ENCODE measurements around the gene RBM12.
A peak's percentile ranks its signal among the peaks of the same experiment; 100 is the strongest.
"Not testable (repeated sequence)": the region's sequence is repeated elsewhere in the genome, so short reads cannot be mapped to it uniquely, and the experiment has no call there.

The RBM12 gene, protein sequence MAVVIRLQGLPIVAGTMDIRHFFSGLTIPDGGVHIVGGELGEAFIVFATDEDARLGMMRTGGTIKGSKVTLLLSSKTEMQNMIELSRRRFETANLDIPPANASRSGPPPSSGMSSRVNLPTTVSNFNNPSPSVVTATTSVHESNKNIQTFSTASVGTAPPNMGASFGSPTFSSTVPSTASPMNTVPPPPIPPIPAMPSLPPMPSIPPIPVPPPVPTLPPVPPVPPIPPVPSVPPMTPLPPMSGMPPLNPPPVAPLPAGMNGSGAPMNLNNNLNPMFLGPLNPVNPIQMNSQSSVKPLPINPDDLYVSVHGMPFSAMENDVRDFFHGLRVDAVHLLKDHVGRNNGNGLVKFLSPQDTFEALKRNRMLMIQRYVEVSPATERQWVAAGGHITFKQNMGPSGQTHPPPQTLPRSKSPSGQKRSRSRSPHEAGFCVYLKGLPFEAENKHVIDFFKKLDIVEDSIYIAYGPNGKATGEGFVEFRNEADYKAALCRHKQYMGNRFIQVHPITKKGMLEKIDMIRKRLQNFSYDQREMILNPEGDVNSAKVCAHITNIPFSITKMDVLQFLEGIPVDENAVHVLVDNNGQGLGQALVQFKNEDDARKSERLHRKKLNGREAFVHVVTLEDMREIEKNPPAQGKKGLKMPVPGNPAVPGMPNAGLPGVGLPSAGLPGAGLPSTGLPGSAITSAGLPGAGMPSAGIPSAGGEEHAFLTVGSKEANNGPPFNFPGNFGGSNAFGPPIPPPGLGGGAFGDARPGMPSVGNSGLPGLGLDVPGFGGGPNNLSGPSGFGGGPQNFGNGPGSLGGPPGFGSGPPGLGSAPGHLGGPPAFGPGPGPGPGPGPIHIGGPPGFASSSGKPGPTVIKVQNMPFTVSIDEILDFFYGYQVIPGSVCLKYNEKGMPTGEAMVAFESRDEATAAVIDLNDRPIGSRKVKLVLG

DNA sequence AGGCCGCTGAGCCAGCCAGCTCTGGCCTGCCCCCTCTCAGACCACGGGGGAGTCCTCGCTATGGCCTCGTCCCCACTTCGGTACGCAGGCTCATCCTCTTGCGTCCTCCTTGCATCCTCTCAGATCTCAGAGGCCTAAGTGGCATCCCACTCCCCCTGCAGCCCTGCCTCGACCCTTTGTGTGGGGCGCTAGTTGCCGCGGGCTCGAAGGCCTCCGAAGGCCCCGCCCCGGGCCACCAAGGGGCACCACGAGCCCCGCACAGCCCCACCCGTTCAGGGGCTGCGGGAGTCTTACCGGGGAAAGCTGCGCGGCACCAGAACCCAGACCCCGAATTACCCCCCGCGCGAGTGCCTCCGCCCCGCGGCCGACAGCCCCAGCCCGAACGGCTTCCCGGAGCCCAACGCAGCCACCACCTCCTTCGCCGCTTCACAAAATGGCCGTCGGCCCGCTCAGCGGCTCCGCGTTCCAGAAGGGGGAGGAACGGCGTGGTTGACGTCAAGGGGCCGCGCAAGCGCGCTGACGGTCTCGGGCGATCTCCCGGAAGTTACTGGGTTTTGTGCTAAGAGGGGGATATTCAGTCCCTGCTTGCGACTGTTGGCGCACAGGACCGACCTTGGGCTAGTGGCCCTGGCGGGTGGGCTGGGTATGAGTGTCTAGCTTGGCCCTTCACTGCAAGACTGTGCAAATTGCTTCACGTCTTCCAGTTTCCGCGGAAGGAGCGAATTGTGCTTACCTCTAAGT lies at the start of gene RBM12, which contains the start of gene CPNE1:
Gene RBM12, minus strand, starts transcription at position 435 of the 741 bp plus-strand sequence. CDS start 9,578 bp downstream, outside the sequence.
Gene CPNE1, minus strand, starts transcription at position 435 of the 741 bp plus-strand sequence. CDS start 31,977 bp downstream, outside the sequence.
- DNase-seq (ENCODE audit: low spot score in 2 of 2) (peak; percentile 90 to 97), ATAC-seq (peak; percentile 89)
- Mint-ChIP-seq H3K36me3 (peaks cover 48% of the 10 kb centered on the region), H3K9me3 (no peaks in the 10 kb centered on the region), H3K27ac (peak within 1 kb of the TSS; percentile 99), H3K4me1 (peaks cover 52% of the 10 kb centered on the region), H3K4me3 (peak within 1 kb of the TSS; percentile 95)

DNA sequence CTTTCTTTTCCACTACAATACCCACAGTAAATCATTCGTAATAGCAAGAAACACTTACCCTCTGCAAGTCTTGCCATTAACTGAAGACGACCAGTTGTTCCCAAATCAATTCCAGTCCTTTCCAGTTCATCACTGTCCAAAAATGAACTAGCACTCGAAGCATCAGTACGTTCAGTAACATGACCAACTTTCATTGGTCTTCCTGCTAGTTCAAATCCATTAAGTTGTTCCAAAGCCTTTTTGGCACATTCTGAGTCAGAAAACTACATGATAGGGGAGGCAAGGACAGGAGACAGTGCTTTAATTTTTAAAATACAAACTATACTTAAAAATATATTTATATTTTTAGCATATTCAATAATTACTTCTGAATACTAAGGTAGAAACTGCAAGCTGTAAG lies 49.4 kb upstream of the RBM12 start:
- ATAC-seq (no peak), DNase-seq (ENCODE audit: low spot score in 2 of 2) (no peak)
- H3K4me3 Mint-ChIP-seq = no peak overlapping the region
- H3K4me1 Mint-ChIP-seq = peaks cover 52% of the 10 kb centered on the region
- peaks cover 100% of the 10 kb centered on the region for H3K36me3 Mint-ChIP-seq
- H3K9me3 Mint-ChIP-seq = no peaks in the 10 kb centered on the region
- peak overlapping the region; percentile 32 for H3K27ac Mint-ChIP-seq

DNA sequence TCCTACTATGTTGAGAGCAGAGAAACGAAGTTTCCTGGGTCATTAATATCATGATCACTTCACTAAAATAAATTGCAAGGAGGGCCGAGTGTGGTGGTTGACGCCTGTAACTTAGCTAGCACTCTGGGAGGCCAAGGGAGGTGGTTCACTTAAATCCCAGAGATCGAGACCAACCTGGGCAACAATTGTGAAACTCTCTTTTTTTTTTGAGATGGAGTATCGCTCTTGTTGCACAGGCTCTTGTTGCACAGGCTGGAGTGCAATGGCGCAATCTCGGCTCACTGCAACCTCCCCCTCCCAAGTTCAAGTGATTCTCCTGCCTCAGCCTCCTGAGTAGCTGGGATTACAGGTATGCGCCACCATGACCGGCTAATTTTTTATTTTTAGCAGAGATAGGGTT lies 48.4 kb upstream of the RBM12 start:
- not testable (repeated sequence) for ATAC-seq; H3K27ac Mint-ChIP-seq; H3K9me3 Mint-ChIP-seq; H3K4me3 Mint-ChIP-seq; DNase-seq (ENCODE audit: low spot score in 2 of 2)
- Mint-ChIP-seq H3K36me3 (peaks cover 100% of the 10 kb centered on the region), H3K4me1 (peaks cover 48% of the 10 kb centered on the region)

DNA sequence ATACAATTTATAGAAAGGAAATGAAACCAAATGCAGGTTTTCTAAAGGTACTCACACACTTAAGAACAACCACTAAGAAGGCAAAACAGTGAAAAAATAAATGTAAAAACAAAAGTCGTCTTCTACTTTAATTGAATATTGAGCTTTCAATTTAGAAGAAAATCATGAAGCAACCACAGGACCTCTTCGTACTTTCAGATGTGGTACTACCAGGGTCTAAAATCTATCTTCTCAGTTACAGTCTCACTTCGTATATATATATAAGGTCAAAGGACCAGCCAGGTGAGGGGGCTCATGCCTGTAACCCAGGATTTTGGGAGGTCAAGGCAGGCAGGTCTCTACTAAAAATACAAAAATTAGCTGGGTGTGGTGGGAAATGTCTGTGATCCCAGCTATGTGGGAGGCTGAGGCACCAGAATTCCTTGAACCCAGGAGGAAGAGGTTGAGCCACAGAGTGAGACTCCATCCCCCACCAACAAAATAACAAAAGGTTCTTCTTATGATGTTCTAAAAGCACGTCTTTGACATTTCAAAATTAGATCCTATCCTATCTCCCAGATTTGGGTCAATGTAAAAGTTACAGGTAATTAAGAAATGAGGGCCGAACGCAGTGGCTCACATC lies 47.0 kb upstream of the RBM12 start:
- peak; percentile 89 for ATAC-seq
- Mint-ChIP-seq H3K4me1 (peaks cover 45% of the 10 kb centered on the region), H3K36me3 (peaks cover 100% of the 10 kb centered on the region)

DNA sequence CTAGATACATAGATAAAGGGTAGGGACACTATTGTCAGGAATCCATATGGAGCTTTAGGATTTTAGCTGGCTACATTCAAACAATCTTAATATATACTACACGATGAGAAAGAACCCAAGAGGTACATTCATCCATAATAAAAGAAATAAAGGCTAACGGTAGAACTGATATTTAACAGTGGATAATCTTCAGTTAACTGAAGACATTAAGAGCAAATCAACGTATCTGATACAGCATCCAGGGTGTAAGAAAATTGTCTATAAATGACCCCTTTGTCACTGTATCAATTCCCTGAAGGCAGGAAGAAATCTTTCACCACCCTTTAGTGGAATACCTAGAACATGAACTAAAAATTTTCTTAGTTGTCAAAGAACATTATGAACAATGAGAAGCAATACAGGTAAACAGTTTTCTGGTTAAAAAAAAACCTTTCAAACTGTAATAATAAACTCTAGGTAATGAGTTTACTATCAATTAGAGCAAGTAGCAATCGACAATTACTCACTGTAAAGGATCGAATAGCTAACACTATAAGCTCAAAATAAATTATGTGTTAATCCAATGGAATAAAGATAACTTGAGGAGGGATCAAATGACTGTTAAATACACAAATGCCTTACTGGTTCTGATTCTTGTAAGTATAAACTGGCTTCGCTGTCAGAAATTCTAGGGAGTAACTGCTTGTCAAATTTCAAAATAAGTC lies 46.3 kb upstream of the RBM12 start:
- Mint-ChIP-seq H3K9me3 (no peaks in the 10 kb centered on the region), H3K4me3 (peak overlapping the region; percentile 55), H3K27ac (peak overlapping the region; percentile 83), H3K4me1 (peaks cover 45% of the 10 kb centered on the region), H3K36me3 (peaks cover 100% of the 10 kb centered on the region)
- no peak for DNase-seq (ENCODE audit: low spot score in 2 of 2)
- ATAC-seq = no peak

More for the DNA sequence above, 47.0 kb upstream of the RBM12 start:
- peak in 1 of 2 donors; percentile 54 for DNase-seq (ENCODE audit: low spot score in 2 of 2)
- Mint-ChIP-seq H3K9me3 (no peaks in the 10 kb centered on the region), H3K4me3 (peak overlapping the region; percentile 55), H3K27ac (peak overlapping the region; percentile 83)

DNA sequence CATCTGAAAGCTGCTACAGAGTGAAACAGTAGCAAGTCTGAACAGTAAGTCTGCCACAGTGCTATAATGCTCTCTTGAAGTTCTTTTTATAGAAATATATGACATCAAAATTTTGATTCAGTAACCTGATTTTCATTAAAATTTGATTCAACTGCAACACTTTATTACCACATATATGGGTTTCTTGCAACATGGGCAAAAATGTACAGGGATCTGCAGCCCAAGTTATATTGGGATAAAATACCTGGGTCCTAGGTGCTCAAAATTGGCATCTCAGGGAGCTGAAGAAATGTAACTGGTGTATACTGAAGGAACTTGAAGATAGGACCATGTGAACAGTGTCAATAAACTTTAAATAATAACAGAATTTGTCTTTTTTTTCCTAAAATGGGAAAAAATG lies 45.3 kb upstream of the RBM12 start:
- Mint-ChIP-seq H3K36me3 (peaks cover 100% of the 10 kb centered on the region), H3K4me1 (peaks cover 45% of the 10 kb centered on the region)

DNA sequence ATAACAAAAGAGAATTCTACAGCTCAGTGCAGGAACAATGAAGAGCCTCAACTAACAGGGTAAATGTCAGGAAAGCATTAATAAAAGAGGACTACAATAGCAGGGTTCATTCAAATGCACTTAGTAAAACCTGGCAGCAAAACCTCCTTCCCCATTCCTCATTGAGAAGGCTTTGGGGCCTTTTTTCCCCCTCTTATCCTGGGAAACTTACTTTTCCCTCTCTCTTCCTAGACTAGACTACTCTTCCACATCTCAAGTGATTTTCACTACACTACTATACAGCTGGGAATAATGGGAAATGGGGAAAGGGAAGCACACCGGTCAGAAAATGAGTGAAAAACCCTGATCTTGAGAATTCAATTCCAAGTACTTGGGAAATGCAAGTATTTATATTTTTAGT lies 44.6 kb upstream of the RBM12 start:
- Mint-ChIP-seq H3K4me1 (peaks cover 41% of the 10 kb centered on the region), H3K4me3 (no peak overlapping the region)

More for the DNA sequence above, 45.3 kb upstream of the RBM12 start:
- no peak overlapping the region for H3K4me3 Mint-ChIP-seq
- DNase-seq (ENCODE audit: low spot score in 2 of 2) (no peak), ATAC-seq (no peak)
- no peaks in the 10 kb centered on the region for H3K9me3 Mint-ChIP-seq
- no peak overlapping the region for H3K27ac Mint-ChIP-seq

DNA sequence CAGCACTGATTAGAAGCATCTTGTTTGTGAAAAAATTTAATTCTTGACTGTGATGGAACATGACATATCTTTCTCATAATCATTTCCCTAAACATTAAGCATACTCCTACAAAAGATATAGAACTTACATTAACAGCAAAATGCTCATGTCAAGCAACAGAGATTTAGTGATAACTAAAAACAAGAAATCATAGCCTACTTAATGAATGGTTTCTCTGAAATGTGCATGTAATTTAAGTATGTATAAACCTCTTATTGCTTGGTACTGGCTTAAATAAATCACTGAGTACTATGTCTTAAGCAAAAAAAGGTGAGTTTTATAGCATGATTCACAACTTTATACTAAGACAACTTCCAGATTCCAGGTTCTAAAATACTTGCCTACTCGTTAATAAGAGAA lies 43.8 kb upstream of the RBM12 start:
- DNase-seq (ENCODE audit: low spot score in 2 of 2) (no peak), ATAC-seq (no peak)
- Mint-ChIP-seq H3K9me3 (no peaks in the 10 kb centered on the region), H3K4me1 (peaks cover 36% of the 10 kb centered on the region), H3K27ac (no peak overlapping the region), H3K36me3 (peaks cover 100% of the 10 kb centered on the region), H3K4me3 (no peak overlapping the region)

More for the DNA sequence above, 44.6 kb upstream of the RBM12 start:
- peaks cover 100% of the 10 kb centered on the region for H3K36me3 Mint-ChIP-seq
- DNase-seq (ENCODE audit: low spot score in 2 of 2) (peak in 1 of 2 donors; percentile 17), ATAC-seq (no peak)
- no peaks in the 10 kb centered on the region for H3K9me3 Mint-ChIP-seq
- H3K27ac Mint-ChIP-seq = no peak overlapping the region

DNA sequence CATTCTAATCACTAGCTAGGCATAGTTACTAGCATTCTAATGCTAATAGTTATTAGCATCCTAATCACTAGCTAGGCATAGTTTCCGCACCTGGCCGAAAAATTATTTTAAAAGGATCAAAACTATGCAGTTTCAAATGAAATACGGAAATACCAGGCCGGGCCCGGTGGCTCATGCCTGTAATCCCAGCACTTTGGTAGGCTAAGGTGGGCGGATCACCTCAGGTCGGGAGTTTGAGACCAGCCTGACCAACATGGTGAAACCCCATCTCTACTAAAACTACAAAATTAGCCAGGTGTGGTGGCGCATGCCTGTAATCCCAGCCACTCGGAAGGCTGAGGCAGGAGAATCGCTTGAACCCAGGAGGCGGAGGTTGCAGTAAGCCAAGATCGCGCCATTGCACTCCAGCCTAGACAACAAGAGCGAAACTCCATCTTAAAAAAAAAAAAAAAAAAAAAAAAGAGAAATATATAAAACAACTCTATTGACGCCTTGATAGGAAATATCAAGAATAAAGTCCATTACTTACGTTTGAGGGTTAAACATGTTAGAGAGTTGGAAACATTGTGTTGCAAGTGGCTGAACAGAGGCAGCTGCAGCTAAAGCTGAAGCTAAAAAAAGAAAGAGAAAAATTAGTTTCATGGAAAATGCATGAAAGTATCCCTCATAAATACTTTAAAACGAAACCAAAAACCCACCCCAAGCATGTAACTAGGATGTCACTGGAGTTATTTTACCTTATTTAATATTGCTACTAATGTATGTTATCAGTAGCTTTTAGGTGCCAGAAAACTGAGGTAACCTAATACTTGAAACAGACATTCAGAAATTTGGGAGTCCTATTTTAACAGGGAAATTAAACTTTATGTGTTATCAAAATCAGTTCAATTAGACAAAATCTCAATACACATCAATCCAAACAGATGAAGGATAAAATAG lies 42.2 kb upstream of the RBM12 start:
- H3K27ac Mint-ChIP-seq, ATAC-seq, H3K4me3 Mint-ChIP-seq, H3K9me3 Mint-ChIP-seq: not testable (repeated sequence)
- H3K36me3 Mint-ChIP-seq = peaks cover 100% of the 10 kb centered on the region
- H3K4me1 Mint-ChIP-seq = peaks cover 22% of the 10 kb centered on the region
- peak in 1 of 2 donors; percentile 33 for DNase-seq (ENCODE audit: low spot score in 2 of 2)

DNA sequence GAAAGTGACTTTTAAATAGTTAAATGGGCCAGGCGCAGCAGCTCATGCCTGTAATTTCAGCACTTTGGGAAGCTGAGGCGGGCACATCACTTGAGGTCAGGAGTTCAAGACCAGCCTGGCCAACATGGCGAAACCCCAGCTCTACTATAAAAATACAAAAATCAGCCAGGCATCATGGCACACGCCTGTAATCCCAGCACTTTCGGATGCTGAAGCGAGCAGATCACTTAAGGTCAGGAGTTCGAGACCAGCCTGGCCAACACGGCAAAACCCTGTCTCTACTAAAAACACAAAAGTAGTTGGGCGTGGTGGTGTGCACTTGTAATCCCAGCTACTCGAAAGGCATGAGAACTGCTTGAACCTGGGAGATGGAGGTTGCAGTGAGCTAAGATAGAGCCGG lies 41.2 kb upstream of the RBM12 start:
- H3K9me3 Mint-ChIP-seq, H3K27ac Mint-ChIP-seq, H3K4me3 Mint-ChIP-seq, ATAC-seq: not testable (repeated sequence)
- Mint-ChIP-seq H3K4me1 (peaks cover 14% of the 10 kb centered on the region), H3K36me3 (peaks cover 100% of the 10 kb centered on the region)
- peak in 1 of 2 donors; percentile 37 for DNase-seq (ENCODE audit: low spot score in 2 of 2)

DNA sequence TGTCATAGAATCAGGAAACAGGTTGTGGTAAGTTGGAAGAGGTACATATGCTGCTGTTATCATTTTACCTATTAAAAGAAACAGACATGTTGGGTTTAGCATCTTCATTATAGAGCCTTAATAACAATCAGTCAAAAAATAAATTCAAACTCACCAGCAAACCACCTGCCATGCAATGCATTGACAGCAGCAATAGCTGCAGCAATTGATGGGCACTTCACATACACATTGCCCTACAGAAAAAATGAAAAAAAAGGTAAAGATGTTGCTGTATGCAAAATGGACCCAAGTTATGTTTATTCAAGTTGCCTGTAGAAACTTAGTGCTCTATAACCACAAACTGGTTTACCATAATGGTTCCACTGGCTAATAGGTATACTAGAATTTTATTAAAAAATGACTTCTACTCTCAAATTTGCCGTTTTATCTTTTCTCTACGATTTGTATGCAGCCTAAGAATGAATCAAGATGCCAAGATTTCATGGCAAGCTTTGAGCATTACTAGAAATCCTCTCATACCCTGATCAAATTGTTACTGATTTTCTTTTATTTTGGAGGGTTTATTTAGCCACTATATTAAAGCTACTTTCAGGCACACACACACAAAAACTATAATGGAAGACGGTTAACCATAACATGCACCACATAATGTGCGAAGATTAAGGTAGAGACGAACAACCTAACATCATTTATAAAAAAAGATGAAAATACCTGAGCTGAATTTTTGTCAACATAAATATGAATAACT lies 40.0 kb upstream of the RBM12 start:
- no peak for ATAC-seq
- Mint-ChIP-seq H3K9me3 (no peaks in the 10 kb centered on the region), H3K27ac (peak overlapping the region; percentile 68), H3K36me3 (peaks cover 100% of the 10 kb centered on the region), H3K4me1 (peaks cover 18% of the 10 kb centered on the region), H3K4me3 (no peak overlapping the region)
- DNase-seq (ENCODE audit: low spot score in 2 of 2) = no peak

DNA sequence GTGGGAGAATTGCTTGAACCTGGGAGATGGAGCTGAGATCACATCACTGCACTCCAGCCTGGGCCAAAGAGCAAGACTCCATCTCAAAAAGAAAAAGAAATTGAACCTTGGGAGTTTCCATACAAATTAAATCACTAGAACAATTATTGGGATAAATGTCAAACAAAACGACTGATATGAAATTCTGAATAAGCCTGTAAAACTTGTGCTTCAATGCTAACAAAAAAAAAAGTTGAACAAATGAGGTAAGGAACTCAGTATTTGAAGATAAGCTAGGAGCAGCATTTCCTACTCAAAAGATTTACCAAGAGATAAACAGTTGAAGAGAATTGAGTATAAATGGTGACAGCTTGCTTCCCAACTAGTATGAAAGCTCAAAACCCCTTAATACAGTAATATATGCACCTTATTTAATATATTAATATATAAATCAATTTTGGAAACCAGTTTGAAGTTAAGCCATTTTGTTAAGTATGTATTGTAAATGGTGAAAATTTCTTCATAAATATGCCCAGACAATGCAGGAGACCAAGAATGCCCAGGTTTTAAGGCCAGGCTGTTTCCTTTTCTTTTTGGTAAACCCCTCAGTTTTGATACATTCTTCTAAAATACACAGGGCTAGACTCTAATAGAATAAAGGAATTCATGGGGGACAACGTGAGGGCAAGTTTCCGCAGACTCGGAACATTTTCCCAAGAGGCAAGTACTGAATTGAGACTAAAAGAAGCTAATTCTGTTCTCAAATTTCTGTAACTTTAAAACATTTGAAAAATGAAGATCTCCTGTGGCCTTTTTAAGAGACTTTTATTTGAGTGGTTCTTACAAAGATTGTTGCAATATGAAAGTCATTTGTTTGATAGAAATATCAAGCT lies 38.4 kb upstream of the RBM12 start:
- no peak for ATAC-seq
- no peak for DNase-seq (ENCODE audit: low spot score in 2 of 2)
- no peaks in the 10 kb centered on the region for H3K9me3 Mint-ChIP-seq
- H3K4me1 Mint-ChIP-seq = peaks cover 20% of the 10 kb centered on the region
- H3K27ac Mint-ChIP-seq = peak overlapping the region; percentile 68
- peaks cover 97% of the 10 kb centered on the region for H3K36me3 Mint-ChIP-seq
- no peak overlapping the region for H3K4me3 Mint-ChIP-seq
